GM19043 (cell line): Measurements from ENCODE around the gene PDHX.
"Not testable (repeated sequence)": the region's sequence is repeated elsewhere in the genome, so short reads cannot be mapped to it uniquely, and the experiment has no call there.

ENCODE experiments used
- ATAC-seq: cut with Tn5 transposase; IDR thresholded peaks from one replicate; pipeline ENCODE4 v1.9.1; 2021; ENCODE audit warnings: low read depth; ENCODE audit not compliant: unreplicated experiment

PDHX gene

DNA sequence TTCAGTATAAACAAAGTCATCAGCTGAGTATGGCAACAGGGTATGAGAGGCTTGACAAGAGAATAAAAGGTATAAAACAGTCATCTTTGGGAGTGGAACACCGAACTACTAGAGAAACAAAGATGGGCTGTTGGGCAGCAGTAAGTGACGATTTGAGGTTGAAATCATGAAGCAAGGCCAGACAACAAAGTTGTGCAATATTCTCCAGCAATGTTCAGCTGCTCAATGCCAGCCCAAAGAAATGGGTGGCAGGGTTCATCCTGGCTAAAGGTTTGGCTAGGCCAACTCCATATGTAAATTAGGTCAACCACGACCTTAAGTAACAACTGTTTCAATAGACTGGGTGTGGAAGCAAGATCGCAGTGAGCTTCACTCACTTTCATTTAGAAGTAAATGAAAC lies 6.5 kb upstream of the PDHX start:
- ATAC-seq: no peak

DNA sequence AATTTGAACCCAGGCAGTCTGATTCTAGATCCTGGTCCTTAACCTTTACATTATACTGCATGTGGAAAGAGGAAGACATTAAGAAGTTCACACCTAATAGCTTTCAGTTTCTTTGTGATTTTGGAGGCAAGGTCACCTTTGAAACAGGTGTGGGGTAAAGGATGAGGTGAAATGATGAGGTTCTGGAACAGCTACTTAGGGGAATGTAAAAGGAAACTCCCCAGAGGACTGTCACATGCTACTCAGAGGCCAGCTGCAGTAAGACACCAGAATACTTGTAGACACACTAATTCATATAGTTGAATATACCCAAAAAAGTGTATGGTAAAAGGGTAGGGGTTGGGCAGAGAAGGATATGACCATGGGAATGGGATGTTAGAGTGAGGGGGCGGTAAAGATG lies 5.6 kb upstream of the PDHX start:
- ATAC-seq: no peak

DNA sequence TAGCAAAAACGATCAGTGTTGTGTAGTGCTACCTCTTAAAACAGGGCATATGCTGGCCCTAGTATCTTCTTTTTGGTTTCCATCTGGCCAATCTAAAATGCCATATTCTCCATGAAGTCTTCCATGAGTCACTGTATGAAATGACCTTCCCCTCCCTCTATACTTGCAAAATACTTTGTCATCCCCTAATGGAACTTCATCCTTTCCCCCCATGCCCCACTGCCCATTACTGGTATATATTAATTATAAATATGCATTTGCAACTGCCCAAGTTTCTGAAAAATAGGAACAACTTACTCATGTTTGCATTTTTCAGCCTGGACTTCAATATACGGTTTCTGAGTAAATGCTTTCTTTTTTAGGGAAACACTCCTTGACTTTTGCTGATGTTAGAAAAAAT lies 4.7 kb upstream of the PDHX start:
- ATAC-seq: no peak

DNA sequence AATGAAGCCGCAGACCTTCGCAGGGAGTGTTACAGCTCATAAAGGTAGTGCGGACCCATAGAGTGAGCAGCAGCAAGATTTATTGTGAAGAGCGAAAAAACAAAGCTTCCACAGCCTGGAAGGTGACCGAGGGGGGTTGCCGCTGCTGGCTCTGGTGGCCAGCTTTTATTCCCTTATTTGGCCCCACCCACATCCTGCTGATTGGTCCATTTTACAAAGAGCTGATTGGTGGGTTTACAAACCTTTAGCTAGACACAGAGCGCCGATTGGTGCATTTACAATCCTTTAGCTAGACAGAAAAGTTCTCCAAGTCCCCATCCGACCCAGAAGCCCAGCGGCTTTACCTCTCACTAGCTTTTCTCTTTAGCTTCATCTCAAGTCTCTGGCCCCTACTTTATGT lies 2.9 kb upstream of the PDHX start:
- ATAC-seq: not testable (repeated sequence)

GRCh38 chr11:34915136-34916014 lies 1.0 kb upstream of the PDHX start:
- peak; percentile 2 for ATAC-seq

DNA sequence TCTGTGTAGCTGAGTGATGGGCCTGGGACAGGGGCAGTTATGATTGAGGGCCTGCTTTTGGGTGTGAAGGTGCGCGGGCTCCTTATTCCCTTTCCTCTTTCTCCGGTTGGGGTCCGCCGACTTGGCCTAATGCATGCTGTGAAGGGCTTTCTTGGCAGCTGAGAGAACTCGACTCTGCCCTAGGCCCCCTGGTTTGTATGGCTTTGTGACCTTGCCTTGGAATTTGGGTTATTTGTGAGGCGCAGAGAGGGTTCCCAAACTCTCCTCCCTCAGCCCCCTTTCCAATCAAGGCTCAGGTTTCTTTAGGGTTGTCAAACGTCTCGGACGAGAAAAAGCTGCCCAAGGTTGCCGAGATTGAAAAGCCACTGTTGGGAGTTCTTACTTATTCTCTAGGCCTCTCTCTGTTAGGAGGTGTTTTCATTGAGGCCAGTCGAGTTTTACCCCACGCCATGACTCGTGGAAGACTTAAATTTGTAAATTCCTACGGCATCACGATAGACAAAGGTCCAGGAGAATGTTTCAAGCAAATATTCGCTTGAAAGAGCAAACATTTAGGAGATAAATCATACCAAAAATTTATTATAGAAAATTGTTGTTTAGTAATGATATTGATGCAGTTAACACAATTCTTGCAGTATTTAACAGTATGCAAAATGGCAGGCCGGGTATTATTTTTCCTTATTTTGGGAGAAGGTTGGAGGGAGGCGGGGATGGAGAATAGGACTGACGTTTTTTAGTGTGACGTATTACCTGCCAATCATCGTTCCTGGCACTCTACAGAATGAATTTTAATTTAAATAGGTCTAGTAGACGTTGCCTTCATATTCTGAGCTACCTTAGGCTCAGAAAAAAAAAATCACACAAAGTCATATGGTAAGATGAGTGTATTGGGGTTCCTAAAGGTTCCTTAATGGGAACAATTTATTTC lies 689 bp downstream of the PDHX start:
- peak; percentile 25 for ATAC-seq

DNA sequence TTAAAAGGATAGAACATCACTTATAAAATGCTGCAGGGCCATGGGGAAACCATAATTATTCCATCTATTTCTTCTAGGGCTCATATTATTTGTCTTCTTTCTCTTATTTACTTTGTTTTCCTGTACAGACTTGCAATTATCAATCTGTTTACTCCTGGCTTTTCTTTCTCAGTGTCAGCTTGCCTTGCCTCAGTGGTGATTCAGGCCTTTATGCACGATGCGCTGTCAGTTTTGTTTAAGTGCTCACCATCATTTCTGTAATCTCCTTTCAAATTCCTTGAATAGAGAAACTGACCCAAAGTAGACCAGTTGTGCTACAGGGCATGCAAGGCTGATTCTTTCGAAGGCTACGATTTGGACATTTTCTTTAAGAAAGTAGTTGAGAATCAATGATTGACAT lies 4.7 kb downstream of the PDHX start:
- no peak for ATAC-seq

DNA sequence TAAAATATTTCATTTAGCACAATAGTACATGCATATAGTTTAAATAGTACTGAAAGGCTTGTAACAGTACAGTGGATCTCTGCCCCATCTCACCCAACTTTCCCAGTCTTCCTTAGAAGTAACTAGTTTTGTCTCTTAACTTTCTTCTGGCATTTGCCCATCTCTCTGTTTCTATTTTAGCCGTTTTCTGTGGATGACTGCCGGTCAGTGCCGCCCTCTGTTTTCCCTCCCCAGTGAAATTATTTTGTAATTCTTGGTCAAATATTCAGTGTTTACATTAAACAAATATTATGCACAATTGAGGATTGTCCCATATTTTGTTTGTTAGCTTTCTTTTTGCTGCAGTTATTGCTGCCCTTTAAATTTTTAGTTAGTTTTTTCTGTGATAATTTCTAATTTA lies 8.3 kb downstream of the PDHX start:
- ATAC-seq: no peak

GRCh38 chr11:34926101-34926830 lies 9.8 kb downstream of the PDHX start:
- ATAC-seq: no peak

DNA sequence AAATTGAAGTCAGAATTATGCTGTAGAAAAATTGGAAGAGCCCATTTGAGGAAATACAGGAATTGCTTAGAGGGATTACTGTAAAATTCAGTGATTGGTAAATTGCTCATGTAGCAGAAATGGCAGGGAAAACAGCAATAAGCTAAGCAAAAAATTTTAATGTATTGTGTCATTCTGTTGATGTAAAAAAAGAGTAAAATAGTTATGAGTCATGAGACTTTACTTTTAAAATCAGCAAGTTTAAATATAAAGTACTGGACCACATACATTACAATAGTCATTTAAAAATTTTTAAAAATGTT lies 10.4 kb downstream of the PDHX start:
- ATAC-seq: no peak

- no peak for ATAC-seq
Observed at GRCh38 chr11:34928268-34928959, 12.0 kb downstream of the PDHX start.

- ATAC-seq: no peak
Observed at GRCh38 chr11:34928960-34929680, 12.7 kb downstream of the PDHX start.

DNA sequence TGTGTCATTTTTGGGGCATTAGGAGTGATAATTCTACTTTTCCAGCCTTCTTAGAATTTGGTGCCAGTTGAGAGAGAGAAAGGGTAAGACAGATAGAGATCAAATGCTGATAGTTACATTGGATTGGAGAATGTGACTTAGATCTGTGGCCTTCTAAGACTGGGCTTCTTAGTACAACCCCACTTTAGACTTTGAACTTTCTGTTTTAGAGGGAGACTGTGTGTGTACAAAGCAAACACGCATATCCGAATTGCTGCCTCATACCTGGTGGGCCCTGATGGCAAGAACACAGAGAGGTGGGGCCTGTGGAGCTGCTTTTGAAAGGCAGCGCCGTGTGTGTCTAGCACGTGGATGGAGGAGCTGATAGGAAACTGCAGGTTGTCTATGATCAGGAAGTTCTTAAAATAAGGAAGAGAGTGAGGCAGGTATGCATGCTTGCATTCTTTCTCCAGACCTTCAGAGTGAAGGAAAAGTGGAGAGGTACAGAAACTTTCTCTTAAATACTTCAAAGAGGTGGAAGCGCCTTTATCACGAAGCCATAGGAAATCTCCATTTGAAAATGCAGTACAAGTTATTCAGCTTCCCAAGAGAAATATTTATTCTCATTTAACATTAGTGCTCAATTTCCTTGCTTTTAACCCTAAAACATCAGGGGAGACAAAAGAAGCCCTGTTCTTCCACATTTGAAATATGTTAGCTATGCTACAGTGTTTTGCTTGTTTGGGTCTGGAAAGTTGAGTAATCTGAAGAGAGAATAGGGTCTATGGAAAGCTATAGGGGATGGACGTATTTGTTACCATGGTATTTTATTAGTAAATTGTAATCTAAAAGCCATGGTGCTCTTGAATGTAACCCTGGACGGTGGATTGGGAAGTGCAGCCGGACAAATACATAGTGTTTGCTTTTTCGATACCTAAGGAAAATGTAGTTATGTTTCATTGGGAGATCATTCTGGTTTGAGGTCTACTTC lies 13.7 kb downstream of the PDHX start:
- ATAC-seq: no peak

DNA sequence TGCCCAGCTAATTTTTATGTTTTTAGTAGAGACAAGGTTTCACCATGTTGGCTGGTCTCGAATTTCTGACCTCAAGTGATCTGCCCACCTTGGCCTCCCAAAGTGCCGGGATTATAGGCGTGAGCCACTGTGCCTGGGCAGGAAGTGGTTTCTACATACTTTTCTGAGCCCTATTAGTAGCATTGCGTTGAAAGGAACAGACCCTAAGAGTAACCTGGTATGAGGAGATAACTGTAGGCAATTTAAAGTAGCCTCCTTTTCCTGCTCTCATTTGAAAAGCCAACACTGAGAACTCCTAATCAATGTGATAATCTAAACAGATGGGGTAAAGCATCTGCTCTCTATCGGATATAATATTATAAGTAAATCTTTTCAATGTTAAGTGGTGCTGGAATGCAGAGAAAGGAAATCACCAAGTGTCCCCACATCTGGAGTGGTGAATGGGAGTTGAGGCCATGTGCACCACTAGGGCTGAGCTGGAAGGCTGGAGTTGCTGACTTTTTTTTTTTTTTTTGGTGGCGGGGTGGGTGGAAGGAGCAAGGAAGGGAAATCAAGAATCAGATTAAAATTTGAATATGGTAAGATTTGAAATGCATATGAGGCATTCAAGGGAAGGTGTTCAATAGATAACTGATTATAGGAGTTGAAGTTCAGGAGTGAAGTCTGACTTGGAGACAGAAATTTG lies 20.7 kb downstream of the PDHX start:
- ATAC-seq: no peak

DNA sequence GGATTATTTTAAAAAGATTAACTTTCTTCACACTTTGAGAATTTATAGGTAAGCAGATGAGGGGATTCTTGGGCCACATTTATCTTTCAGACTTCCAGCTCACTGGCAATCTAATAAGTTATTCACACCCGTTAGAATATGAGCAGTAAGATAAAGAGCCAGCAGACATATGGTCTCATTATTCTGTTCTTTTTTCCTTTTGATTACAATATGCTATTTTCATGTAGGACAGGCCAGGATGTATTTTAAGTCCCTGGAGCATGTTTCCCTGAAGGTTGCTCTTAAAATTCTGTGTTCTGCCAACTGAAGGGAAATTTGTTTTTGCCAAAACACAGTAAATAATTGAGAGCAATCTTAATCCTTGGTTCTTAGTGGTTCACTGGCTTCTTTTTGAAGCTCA lies 22.2 kb downstream of the PDHX start:
- no peak for ATAC-seq

- ATAC-seq: no peak
Observed at GRCh38 chr11:34940026-34940677, 23.7 kb downstream of the PDHX start.

- no peak for ATAC-seq
Observed at GRCh38 chr11:34941688-34942087, 25.3 kb downstream of the PDHX start.

DNA sequence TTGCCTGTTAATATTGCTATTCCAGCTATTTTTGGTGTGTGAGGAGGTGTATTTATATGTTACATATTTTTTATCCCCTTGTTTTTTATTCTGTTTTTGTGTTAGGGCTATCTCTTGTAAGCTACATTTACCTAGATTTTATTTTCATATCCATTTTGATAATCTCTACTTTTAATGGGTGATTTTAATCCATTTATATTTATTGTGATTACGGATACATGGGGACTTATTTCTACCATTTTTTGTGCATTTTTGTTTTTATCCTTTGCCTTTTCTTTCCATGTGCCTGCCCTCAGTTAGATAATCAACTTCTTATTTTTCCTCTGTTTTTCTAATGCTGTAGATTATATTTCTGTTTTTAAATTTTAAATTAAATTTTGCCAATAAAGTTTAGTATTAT lies 28.3 kb downstream of the PDHX start:
- no peak for ATAC-seq
